NCI-H1694 (cell line): ENCODE measurements around the gene FKBP10.
A peak's percentile ranks its signal among the peaks of the same experiment; 100 is the strongest.
"Not testable (repeated sequence)": the region's sequence is repeated elsewhere in the genome, so short reads cannot be mapped to it uniquely, and the experiment has no call there.

Experiments used
- DNase-seq: peaks from one replicate; lab custom pipeline; 2025; lab: John Stamatoyannopoulos, UW

FKBP10 gene

GRCh38 chr17:41810659-41811548 is 1.9 kb upstream of the FKBP10 start:
- no peak for DNase-seq

GRCh38 chr17:41811549-41812380 is 1.0 kb upstream of the FKBP10 start, which contains the start of gene P3H4:
TSS of gene P3H4 (minus strand) at chr17:41811949. CDS start at chr17:41811915, 34 bp downstream.
- DNase-seq: peak; percentile 19

GRCh38 chr17:41813152-41813680 is 412 bp downstream of the FKBP10 start:
- DNase-seq: no peak

- no peak for DNase-seq
Observed at GRCh38 chr17:41813699-41814124, 908 bp downstream of the FKBP10 start.

- DNase-seq: no peak
Observed at GRCh38 chr17:41814195-41814594, 1.4 kb downstream of the FKBP10 start.

- no peak for DNase-seq
Observed at GRCh38 chr17:41816637-41817320, 4.0 kb downstream of the FKBP10 start.

- DNase-seq: no peak
Observed at GRCh38 chr17:41818024-41818423, 5.2 kb downstream of the FKBP10 start.

GRCh38 chr17:41821776-41822175 is 9.0 kb downstream of the FKBP10 start:
- no peak for DNase-seq

- DNase-seq: no peak
Observed at GRCh38 chr17:41822216-41823140, 9.7 kb downstream of the FKBP10 start.

GRCh38 chr17:41823141-41823524 is 10.3 kb downstream of the FKBP10 start:
- DNase-seq: no peak

GRCh38 chr17:41823580-41823979 is 10.8 kb downstream of the FKBP10 start:
- DNase-seq: no peak

GRCh38 chr17:41824086-41824485 is 11.3 kb downstream of the FKBP10 start:
- no peak for DNase-seq

- no peak for DNase-seq
Observed at GRCh38 chr17:41825175-41825845, 12.5 kb downstream of the FKBP10 start.

GRCh38 chr17:41829961-41830360 is 17.2 kb downstream of the FKBP10 start:
- not testable (repeated sequence) for DNase-seq

GRCh38 chr17:41835214-41835799 is 22.5 kb downstream of the FKBP10 start:
- no peak for DNase-seq

- DNase-seq: peak; percentile 20
Observed at GRCh38 chr17:41835800-41836549, 23.2 kb downstream of the FKBP10 start, which contains the start of gene NT5C3B. TSS of gene NT5C3B (minus strand) at chr17:41836232. CDS start at chr17:41836193, 39 bp downstream.

GRCh38 chr17:41836550-41837196 is 23.9 kb downstream of the FKBP10 start:
- no peak for DNase-seq

GRCh38 chr17:41837761-41838538 is 25.1 kb downstream of the FKBP10 start, which contains the start of gene KLHL10:
TSS of gene KLHL10 (plus strand) at chr17:41837825. CDS start at chr17:41837933, 108 bp downstream.
- no peak for DNase-seq
